ENCODE data around the gene FITM1.

FITM1 gene

GRCh38 chr14:24129410-24129998, 955 bp upstream of the FITM1 start:
- no peaks in the 10 kb centered on the region for H3K36me3 ChIP-seq (ENCODE audit: control insufficient read depth, insufficient read depth, low read length)
- H2BK15ac ChIP-seq (replicated peaks; ENCODE audit: low read depth) = no peak overlapping the region
- no peak overlapping the region for H3K23ac ChIP-seq (ENCODE audit: low read length)
- no CpG with 5 or more reads among the region's 8 CpGs for WGBS (ENCODE audit: extremely low coverage, insufficient coverage, low lambda C conversion rate)
- no peak overlapping the region for H3K4me3 ChIP-seq (ENCODE audit: low read length)
- no peak overlapping the region for H3K56ac ChIP-seq (ENCODE audit: low read length)
- no peak for DNase-seq
- H3K79me2 ChIP-seq (ENCODE audit: control insufficient read depth, insufficient read depth, low read length) = no peaks in the 10 kb centered on the region
- H4K8ac ChIP-seq (ENCODE audit: low read depth, low read length) = no peak overlapping the region
- no peak overlapping the region for H3K4ac ChIP-seq (ENCODE audit: low read depth, low read length)
- H3K4me1 ChIP-seq (ENCODE audit: control insufficient read depth, low read depth, low read length) = no peaks in the 10 kb centered on the region
- H3K18ac ChIP-seq (ENCODE audit: low read length) = no peak overlapping the region
- H3K9ac ChIP-seq (ENCODE audit: low read length) = no peak overlapping the region
- no peak overlapping the region for H2BK5ac ChIP-seq (ENCODE audit: low read length)
- no peak overlapping the region for H2AK5ac ChIP-seq (ENCODE audit: low read length)
- H3K79me1 ChIP-seq (ENCODE audit: low read length) = no peaks in the 10 kb centered on the region
- H3K27me3 ChIP-seq (ENCODE audit: insufficient read depth, low read length, poor library complexity) = no peaks in the 10 kb centered on the region
- no peak overlapping the region for H3K27ac ChIP-seq (ENCODE audit: low read depth, low read length)
- H2BK120ac ChIP-seq (ENCODE audit: low read depth, low read length) = no peak overlapping the region
- no peak overlapping the region for H4K5ac ChIP-seq (ENCODE audit: low read length)
- H3K4me2 ChIP-seq (ENCODE audit: low read length) = no peak overlapping the region

GRCh38 chr14:24130717-24131548, 474 bp downstream of the FITM1 start:
- H4K5ac ChIP-seq (ENCODE audit: low read length) = no peak overlapping the region
- no peak overlapping the region for H3K4me2 ChIP-seq (ENCODE audit: low read length)
- no peaks in the 10 kb centered on the region for H3K4me1 ChIP-seq (ENCODE audit: control insufficient read depth, low read depth, low read length)
- no peak overlapping the region for H2BK15ac ChIP-seq (replicated peaks; ENCODE audit: low read depth)
- H3K27ac ChIP-seq (ENCODE audit: low read depth, low read length) = no peak overlapping the region
- no peaks in the 10 kb centered on the region for H3K79me1 ChIP-seq (ENCODE audit: low read length)
- WGBS (ENCODE audit: extremely low coverage, insufficient coverage, low lambda C conversion rate) = no CpG with 5 or more reads among the region's 7 CpGs
- H2BK120ac ChIP-seq (ENCODE audit: low read depth, low read length) = no peak overlapping the region
- no peak overlapping the region for H3K4me3 ChIP-seq (ENCODE audit: low read length)
- no peaks in the 10 kb centered on the region for H3K36me3 ChIP-seq (ENCODE audit: control insufficient read depth, insufficient read depth, low read length)
- no peaks in the 10 kb centered on the region for H3K27me3 ChIP-seq (ENCODE audit: insufficient read depth, low read length, poor library complexity)
- no peak overlapping the region for H3K9ac ChIP-seq (ENCODE audit: low read length)
- H3K56ac ChIP-seq (ENCODE audit: low read length) = no peak overlapping the region
- no peaks in the 10 kb centered on the region for H3K79me2 ChIP-seq (ENCODE audit: control insufficient read depth, insufficient read depth, low read length)
- DNase-seq = no peak
- no peak overlapping the region for H3K18ac ChIP-seq (ENCODE audit: low read length)
- H2BK5ac ChIP-seq (ENCODE audit: low read length) = no peak overlapping the region
- no peak overlapping the region for H4K8ac ChIP-seq (ENCODE audit: low read depth, low read length)
- no peak overlapping the region for H2AK5ac ChIP-seq (ENCODE audit: low read length)
- no peak overlapping the region for H3K4ac ChIP-seq (ENCODE audit: low read depth, low read length)
- no peak overlapping the region for H3K23ac ChIP-seq (ENCODE audit: low read length)

- no peak for DNase-seq
- Histone ChIP-seq H3K4me1 (ENCODE audit: control insufficient read depth, low read depth, low read length) (peaks cover under 1% of the 10 kb centered on the region), H2BK120ac (ENCODE audit: low read depth, low read length) (no peak overlapping the region), H3K18ac (ENCODE audit: low read length) (no peak overlapping the region), H3K27me3 (ENCODE audit: insufficient read depth, low read length, poor library complexity) (no peaks in the 10 kb centered on the region), H3K4ac (ENCODE audit: low read depth, low read length) (no peak overlapping the region), H3K27ac (ENCODE audit: low read depth, low read length) (no peak overlapping the region), H3K9ac (ENCODE audit: low read length) (no peak overlapping the region), H3K4me3 (ENCODE audit: low read length) (no peak overlapping the region), H3K79me2 (ENCODE audit: control insufficient read depth, insufficient read depth, low read length) (no peaks in the 10 kb centered on the region), H2BK5ac (ENCODE audit: low read length) (no peak overlapping the region), H3K79me1 (ENCODE audit: low read length) (no peaks in the 10 kb centered on the region), H4K5ac (ENCODE audit: low read length) (no peak overlapping the region), H3K4me2 (ENCODE audit: low read length) (no peak overlapping the region), H3K56ac (ENCODE audit: low read length) (no peak overlapping the region), H3K36me3 (ENCODE audit: control insufficient read depth, insufficient read depth, low read length) (no peaks in the 10 kb centered on the region), H2BK15ac (replicated peaks; ENCODE audit: low read depth) (no peak overlapping the region), H4K8ac (ENCODE audit: low read depth, low read length) (no peak overlapping the region), H2AK5ac (ENCODE audit: low read length) (no peak overlapping the region), H3K23ac (ENCODE audit: low read length) (no peak overlapping the region)
- no CpG with 5 or more reads among the region's 15 CpGs for WGBS (ENCODE audit: extremely low coverage, insufficient coverage, low lambda C conversion rate)
Measured at GRCh38 chr14:24131549-24131966, 1.1 kb downstream of the FITM1 start.

GRCh38 chr14:24132061-24132685, 1.7 kb downstream of the FITM1 start:
- H3K4me3 ChIP-seq (ENCODE audit: low read length) = no peak overlapping the region
- DNase-seq = no peak
- no peaks in the 10 kb centered on the region for H3K79me2 ChIP-seq (ENCODE audit: control insufficient read depth, insufficient read depth, low read length)
- no peaks in the 10 kb centered on the region for H3K27me3 ChIP-seq (ENCODE audit: insufficient read depth, low read length, poor library complexity)
- H3K23ac ChIP-seq (ENCODE audit: low read length) = no peak overlapping the region
- no peak overlapping the region for H3K18ac ChIP-seq (ENCODE audit: low read length)
- H2BK120ac ChIP-seq (ENCODE audit: low read depth, low read length) = no peak overlapping the region
- peaks cover 1% of the 10 kb centered on the region for H3K4me1 ChIP-seq (ENCODE audit: control insufficient read depth, low read depth, low read length)
- H3K9ac ChIP-seq (ENCODE audit: low read length) = no peak overlapping the region
- H4K8ac ChIP-seq (ENCODE audit: low read depth, low read length) = no peak overlapping the region
- no peak overlapping the region for H3K4ac ChIP-seq (ENCODE audit: low read depth, low read length)
- H2BK15ac ChIP-seq (replicated peaks; ENCODE audit: low read depth) = no peak overlapping the region
- H2BK5ac ChIP-seq (ENCODE audit: low read length) = no peak overlapping the region
- no peak overlapping the region for H2AK5ac ChIP-seq (ENCODE audit: low read length)
- no peaks in the 10 kb centered on the region for H3K79me1 ChIP-seq (ENCODE audit: low read length)
- no CpG with 5 or more reads among the region's 24 CpGs for WGBS (ENCODE audit: extremely low coverage, insufficient coverage, low lambda C conversion rate)
- H4K5ac ChIP-seq (ENCODE audit: low read length) = no peak overlapping the region
- H3K4me2 ChIP-seq (ENCODE audit: low read length) = no peak overlapping the region
- no peaks in the 10 kb centered on the region for H3K36me3 ChIP-seq (ENCODE audit: control insufficient read depth, insufficient read depth, low read length)
- no peak overlapping the region for H3K27ac ChIP-seq (ENCODE audit: low read depth, low read length)
- no peak overlapping the region for H3K56ac ChIP-seq (ENCODE audit: low read length)

- Histone ChIP-seq H3K4me1 (ENCODE audit: control insufficient read depth, low read depth, low read length) (peaks cover 1% of the 10 kb centered on the region), H3K36me3 (ENCODE audit: control insufficient read depth, insufficient read depth, low read length) (no peaks in the 10 kb centered on the region), H3K79me1 (ENCODE audit: low read length) (no peaks in the 10 kb centered on the region), H3K4me3 (ENCODE audit: low read length) (no peak overlapping the region), H2BK120ac (ENCODE audit: low read depth, low read length) (no peak overlapping the region), H3K56ac (ENCODE audit: low read length) (no peak overlapping the region), H2AK5ac (ENCODE audit: low read length) (no peak overlapping the region), H3K23ac (ENCODE audit: low read length) (no peak overlapping the region), H2BK5ac (ENCODE audit: low read length) (no peak overlapping the region), H3K18ac (ENCODE audit: low read length) (no peak overlapping the region), H3K79me2 (ENCODE audit: control insufficient read depth, insufficient read depth, low read length) (no peaks in the 10 kb centered on the region), H3K4me2 (ENCODE audit: low read length) (no peak overlapping the region), H3K27ac (ENCODE audit: low read depth, low read length) (no peak overlapping the region), H3K4ac (ENCODE audit: low read depth, low read length) (no peak overlapping the region), H4K8ac (ENCODE audit: low read depth, low read length) (no peak overlapping the region), H4K5ac (ENCODE audit: low read length) (no peak overlapping the region), H3K27me3 (ENCODE audit: insufficient read depth, low read length, poor library complexity) (no peaks in the 10 kb centered on the region), H2BK15ac (replicated peaks; ENCODE audit: low read depth) (no peak overlapping the region), H3K9ac (ENCODE audit: low read length) (no peak overlapping the region)
- WGBS (ENCODE audit: extremely low coverage, insufficient coverage, low lambda C conversion rate) = no CpG with 5 or more reads among the region's 2 CpGs
- no peak for DNase-seq
Measured at GRCh38 chr14:24132976-24133375, 2.5 kb downstream of the FITM1 start.
